CD14-positive monocyte (primary cell): ENCODE results near the gene SLC7A5. TPM values are rescaled to one million over a fixed set of nuclear protein-coding genes. Genes with fewer than 3 reads are reported as not detected.

Experiments used
- DNase-seq, 3 donors: peaks; one replicate each; pipeline ENCODE4 v3.0.0-alpha.2; 2011 to 2022
- H2AFZ ChIP-seq: 2 replicates; pipeline ENCODE4 v1.6.0; 2012; ENCODE audit warnings: mild to moderate bottlenecking, low read depth, low read length, inconsistent platforms; ENCODE audit not compliant: insufficient read depth, poor library complexity, severe bottlenecking
- H3K27ac ChIP-seq, 2 donors: 1 replicate in 1 of 2; 2 replicates in 1 of 2; pipeline ENCODE4 v1.5.1; 2012 to 2013; ENCODE audit warnings: low read length in 2 of 2, control low read depth in 1 of 2, inconsistent platforms in 1 of 2, low read depth in 1 of 2, mild to moderate bottlenecking in 1 of 2
- H3K27me3 ChIP-seq, 2 donors: one replicate each; pipeline versions ENCODE4 v1.6.0 to v1.6.1; 2011 to 2013; ENCODE audit warnings: low read length in 2 of 2; ENCODE audit not compliant: control insufficient read depth in 2 of 2, insufficient read depth in 2 of 2
- H3K36me3 ChIP-seq, 2 donors: replicated peaks in 1 of 2; 1 replicate in 1 of 2; 2 replicates in 1 of 2; pipeline versions ENCODE4 v1.5.1 to v1.6.1; 2012 to 2013; ENCODE audit warnings: low read length in 2 of 2, control low read depth in 1 of 2, inconsistent platforms in 1 of 2, mild to moderate bottlenecking in 1 of 2; ENCODE audit not compliant: insufficient read depth in 2 of 2, control insufficient read depth in 1 of 2
- H3K4me1 ChIP-seq, 2 donors: 1 replicate in 1 of 2; 2 replicates in 1 of 2; pipeline versions ENCODE4 v1.5.1 to v1.6.1; 2012 to 2013; ENCODE audit warnings: low read length in 2 of 2, control low read depth in 1 of 2, inconsistent platforms in 1 of 2, mild to moderate bottlenecking in 1 of 2, moderate library complexity in 1 of 2; ENCODE audit not compliant: insufficient read depth in 2 of 2, control insufficient read depth in 1 of 2
- H3K4me2 ChIP-seq: replicated peaks from 2 replicates; pipeline ENCODE3; 2012; ENCODE audit warnings: low read length, moderate library complexity, mild to moderate bottlenecking; ENCODE audit not compliant: poor library complexity, severe bottlenecking; ENCODE audit errors: extremely low read depth
- H3K4me3 ChIP-seq, 3 experiments: fragments of 200-600 bp in 1 of 3; sonication (generic) in 1 of 3; replicated peaks in 1 of 3; 1 replicate in 2 of 3; 2 replicates in 1 of 3; pipeline ENCODE4 v1.5.1; 2011 to 2013; ENCODE audit warnings: low read length in 3 of 3, mild to moderate bottlenecking in 3 of 3, control low read depth in 2 of 3, low read depth in 2 of 3, inconsistent platforms in 1 of 3, moderate library complexity in 1 of 3
- H3K79me2 ChIP-seq: 2 replicates; pipeline ENCODE4 v1.6.0; 2012; ENCODE audit warnings: mild to moderate bottlenecking, control low read depth, inconsistent platforms, low read length, moderate library complexity; ENCODE audit not compliant: insufficient read depth
- H3K9ac ChIP-seq: 2 replicates; pipeline ENCODE4 v1.6.0; 2017; ENCODE audit warnings: low read length, mild to moderate bottlenecking; ENCODE audit not compliant: insufficient read depth, poor library complexity, severe bottlenecking
- H3K9me3 ChIP-seq, 2 donors: replicated peaks in 1 of 2; 1 replicate in 1 of 2; 2 replicates in 1 of 2; pipeline versions ENCODE4 v1.5.1 to v1.6.1; 2012 to 2013; ENCODE audit warnings: low read length in 2 of 2, control low read depth in 1 of 2; ENCODE audit not compliant: control insufficient read depth in 1 of 2, insufficient read depth in 1 of 2
- H4K20me1 ChIP-seq: 2 replicates; pipeline ENCODE4 v1.6.0; 2012; ENCODE audit warnings: mild to moderate bottlenecking, low read length, control low read depth, moderate library complexity; ENCODE audit not compliant: insufficient read depth
- H3K27ac Mint-ChIP-seq, 7 donors: one replicate each; pipeline ENCODE4 v1.8.0; 2020; ENCODE audit warnings: mild to moderate bottlenecking in 7 of 7, mixed read lengths in 7 of 7, moderate library complexity in 6 of 7, inconsistent platforms in 2 of 7
- H3K27me3 Mint-ChIP-seq, 3 donors: one replicate each; pipeline ENCODE4 v1.8.0; 2021 to 2022; ENCODE audit warnings: low read depth in 3 of 3, mild to moderate bottlenecking in 3 of 3, mixed read lengths in 3 of 3, moderate library complexity in 3 of 3, inconsistent platforms in 1 of 3
- H3K36me3 Mint-ChIP-seq, 2 donors: one replicate each; pipeline ENCODE4 v1.8.0; 2020; ENCODE audit warnings: mixed read lengths in 2 of 2, inconsistent platforms in 1 of 2, mild to moderate bottlenecking in 1 of 2
- H3K4me1 Mint-ChIP-seq: one replicate; pipeline ENCODE4 v1.8.0; 2020; ENCODE audit warnings: mild to moderate bottlenecking, mixed read lengths
- H3K4me3 Mint-ChIP-seq, 2 donors: one replicate each; pipeline ENCODE4 v1.8.0; 2020; ENCODE audit warnings: mild to moderate bottlenecking in 2 of 2, mixed read lengths in 2 of 2, moderate library complexity in 1 of 2
- H3K9me3 Mint-ChIP-seq, 7 donors: one replicate each; pipeline ENCODE4 v1.8.0; 2020 to 2022; ENCODE audit warnings: mixed read lengths in 7 of 7, mild to moderate bottlenecking in 6 of 7, moderate library complexity in 6 of 7, inconsistent platforms in 2 of 7
- WGBS: methylation state at CpG from one replicate; pipeline ENCODE4 v1.1.5; 2013; ENCODE audit warnings: missing lambda C conversion rate; ENCODE audit not compliant: insufficient coverage; 5-methylcytosine and 5-hydroxymethylcytosine counted together
- intact Hi-C, 2 donors: fragments of 100-400 bp; cut with micrococcal nuclease; formaldehyde crosslinking; loops; one replicate each; pipeline versions ENCODE4 v1.15.0 to v1.15.1; 2023
- polyA plus RNA-seq, 3 donors: library from polyadenylated mRNA; depleted of rRNA in 1 of 3; unstranded in 2 of 3; stranded (reverse) in 1 of 3; fragments of 300-500 nt in 2 of 3; fragments of >200 nt in 1 of 3; fragmentation: Illumina TruSeq in 2 of 3; gene quantifications; 1 replicate in 2 of 3; 2 replicates in 1 of 3; pipeline ENCODE4 v1.2.3, GENCODE V29; 2012 to 2021
- TF ChIP-seq, protein P1 (sequence below): fragments of 200-600 bp; IDR thresholded peaks from one replicate; pipeline ENCODE4 v1.8.0; 2022; ENCODE audit warnings: antibody characterized with exemption, mild to moderate bottlenecking

SLC7A5 gene
- polyA plus RNA-seq, 3 donors, result 0.40 to 5.8 (median 1.1) TPM

DNA sequence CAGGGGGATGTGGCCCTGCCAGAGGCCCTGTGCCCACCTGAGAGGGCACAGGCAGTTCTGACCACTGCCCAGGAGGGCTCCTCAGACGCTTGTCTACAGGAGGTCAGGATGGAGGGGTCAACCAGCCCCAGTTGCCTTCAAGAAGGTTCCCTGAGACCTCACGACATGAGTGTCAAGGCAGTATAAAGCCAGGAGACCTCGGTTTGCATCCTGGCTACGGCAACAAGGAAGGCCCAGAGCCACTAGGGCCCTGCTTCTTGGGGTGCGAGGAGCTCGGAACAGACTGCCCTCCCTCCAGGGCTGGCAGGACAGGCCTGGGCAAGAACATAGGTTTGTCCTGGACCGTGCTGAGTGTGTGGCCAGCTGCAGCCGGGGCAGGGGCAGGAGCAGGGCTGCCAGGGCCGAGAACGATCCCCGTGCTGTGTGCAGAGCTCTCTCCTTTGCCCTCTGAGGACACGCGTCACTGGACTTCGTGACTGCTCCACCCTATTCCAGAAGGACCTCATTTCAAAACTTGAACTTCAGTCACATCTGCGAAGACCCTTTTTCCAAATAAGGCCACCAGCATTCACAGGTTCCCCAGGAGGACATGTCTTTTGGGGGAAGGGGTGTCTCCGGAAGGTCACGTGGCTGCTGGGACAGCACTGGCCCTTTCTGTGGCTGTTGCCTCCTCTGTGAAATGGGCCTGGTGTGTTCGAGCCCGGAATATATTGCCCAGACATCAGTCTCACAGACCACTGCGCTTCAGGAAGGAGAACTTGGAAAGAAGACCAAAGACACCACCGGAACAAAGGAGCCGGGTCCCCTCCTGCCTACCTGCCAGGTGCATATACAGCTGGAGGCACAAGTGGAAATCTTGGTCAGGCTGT lies 27.7 kb downstream of the SLC7A5 start:
- Mint-ChIP-seq H3K27me3 (no peaks in the 10 kb centered on the region), H3K9me3 (no peaks in the 10 kb centered on the region), H3K4me1 (peaks cover 4% of the 10 kb centered on the region), H3K27ac (no peak overlapping the region), H3K36me3 (peaks cover 20 to 26% of the 10 kb centered on the region in 2 donors), H3K4me3 (no peak overlapping the region)
- DNase-seq, result no peak
- H3K79me2 ChIP-seq, result peaks cover 5% of the 10 kb centered on the region
- over 99% methylated on average over 18 of the region's 22 CpGs for WGBS
- no peaks in the 10 kb centered on the region for H4K20me1 ChIP-seq
- intact Hi-C loops, result no loop called here
- H3K9ac ChIP-seq, result no peak overlapping the region
- no peaks in the 10 kb centered on the region for H3K4me1 ChIP-seq
- no peaks in the 10 kb centered on the region for H3K9me3 ChIP-seq
- H2AFZ ChIP-seq, result no peak overlapping the region
- no peaks in the 10 kb centered on the region for H3K27me3 ChIP-seq
- no peak overlapping the region for H3K4me3 ChIP-seq
- no peak overlapping the region for H3K27ac ChIP-seq
- TF ChIP-seq, protein P1, sequence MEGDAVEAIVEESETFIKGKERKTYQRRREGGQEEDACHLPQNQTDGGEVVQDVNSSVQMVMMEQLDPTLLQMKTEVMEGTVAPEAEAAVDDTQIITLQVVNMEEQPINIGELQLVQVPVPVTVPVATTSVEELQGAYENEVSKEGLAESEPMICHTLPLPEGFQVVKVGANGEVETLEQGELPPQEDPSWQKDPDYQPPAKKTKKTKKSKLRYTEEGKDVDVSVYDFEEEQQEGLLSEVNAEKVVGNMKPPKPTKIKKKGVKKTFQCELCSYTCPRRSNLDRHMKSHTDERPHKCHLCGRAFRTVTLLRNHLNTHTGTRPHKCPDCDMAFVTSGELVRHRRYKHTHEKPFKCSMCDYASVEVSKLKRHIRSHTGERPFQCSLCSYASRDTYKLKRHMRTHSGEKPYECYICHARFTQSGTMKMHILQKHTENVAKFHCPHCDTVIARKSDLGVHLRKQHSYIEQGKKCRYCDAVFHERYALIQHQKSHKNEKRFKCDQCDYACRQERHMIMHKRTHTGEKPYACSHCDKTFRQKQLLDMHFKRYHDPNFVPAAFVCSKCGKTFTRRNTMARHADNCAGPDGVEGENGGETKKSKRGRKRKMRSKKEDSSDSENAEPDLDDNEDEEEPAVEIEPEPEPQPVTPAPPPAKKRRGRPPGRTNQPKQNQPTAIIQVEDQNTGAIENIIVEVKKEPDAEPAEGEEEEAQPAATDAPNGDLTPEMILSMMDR, result no peak
- H3K4me2 ChIP-seq, result no peak overlapping the region
- peaks cover 0 to 16% of the 10 kb centered on the region in 2 donors for H3K36me3 ChIP-seq

DNA sequence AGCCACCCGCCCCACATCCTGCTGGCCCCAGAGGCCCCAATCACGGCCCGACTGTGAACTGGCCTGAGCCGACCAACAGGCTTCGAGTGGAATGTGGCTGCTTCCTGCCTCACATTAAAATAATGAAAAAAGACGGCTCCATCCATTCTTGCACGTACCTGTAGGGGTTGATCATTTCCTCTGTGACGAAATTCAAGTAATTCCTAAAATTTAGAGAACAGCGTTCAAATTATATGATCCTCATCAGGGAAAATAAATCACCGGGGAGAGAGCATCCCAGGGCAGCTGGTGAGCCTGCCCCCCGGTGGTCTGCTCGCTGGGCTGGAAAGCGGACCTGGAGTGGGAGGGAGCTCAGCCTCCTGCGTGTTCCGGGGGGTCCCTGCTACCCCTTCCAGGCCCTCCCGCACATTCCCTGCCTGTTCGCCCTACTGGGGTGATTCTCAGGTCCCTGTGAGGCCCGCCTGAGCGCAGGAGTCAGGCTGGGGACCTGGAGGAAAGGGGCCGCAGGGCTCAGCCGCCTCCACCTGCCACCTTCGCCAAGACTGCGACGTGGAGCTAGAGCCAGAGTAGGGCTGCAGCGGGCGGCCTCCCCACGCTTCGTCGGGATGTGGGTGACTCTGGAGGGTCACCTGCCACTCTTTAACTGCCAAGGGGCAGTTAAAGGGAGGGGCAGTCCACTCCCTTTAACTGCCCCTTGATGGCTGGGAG lies 28.9 kb downstream of the SLC7A5 start:
- no peak overlapping the region for H3K4me3 ChIP-seq
- H3K27ac ChIP-seq, result no peak overlapping the region
- no peak overlapping the region for H3K27ac Mint-ChIP-seq
- 93% methylated on average over 19 of the region's 29 CpGs for WGBS
- H3K4me1 ChIP-seq, result no peaks in the 10 kb centered on the region
- H3K79me2 ChIP-seq, result peaks cover 5% of the 10 kb centered on the region
- intact Hi-C loops, result no loop called here
- peaks cover 4% of the 10 kb centered on the region for H3K4me1 Mint-ChIP-seq
- peaks cover 24 to 29% of the 10 kb centered on the region in 2 donors for H3K36me3 Mint-ChIP-seq
- H3K27me3 Mint-ChIP-seq, result no peaks in the 10 kb centered on the region
- H3K9ac ChIP-seq, result no peak overlapping the region
- H3K4me2 ChIP-seq, result no peak overlapping the region
- H3K27me3 ChIP-seq, result no peaks in the 10 kb centered on the region
- H3K4me3 Mint-ChIP-seq, result no peak overlapping the region
- H2AFZ ChIP-seq, result no peak overlapping the region
- TF ChIP-seq, protein P1, result no peak
- DNase-seq, result no peak
- no peaks in the 10 kb centered on the region for H4K20me1 ChIP-seq
- H3K9me3 ChIP-seq, result no peaks in the 10 kb centered on the region
- H3K36me3 ChIP-seq, result peaks cover 0 to 22% of the 10 kb centered on the region in 2 donors
- H3K9me3 Mint-ChIP-seq, result no peaks in the 10 kb centered on the region
